ENCODE results near the gene KCNT1. TPM values are rescaled to one million over a fixed set of nuclear protein-coding genes. Genes with fewer than 3 reads are reported as not detected.

The KCNT1 gene
- total RNA-seq, 1 experiment from 2014 or later: not detected

- intact Hi-C loops (cut with micrococcal nuclease; ENCODE audit: unreplicated experiment): no loop called here
- Histone ChIP-seq H3K9me3 (ENCODE audit: low read depth, low read length, poor library complexity, severe bottlenecking) (no peaks in the 10 kb centered on the region), H3K4me3 (ENCODE audit: low read depth, low read length, poor library complexity, severe bottlenecking) (no peak overlapping the region), H3K36me3 (ENCODE audit: insufficient read depth, low read length, poor library complexity, severe bottlenecking) (no peaks in the 10 kb centered on the region), H3K27me3 (replicated peaks; ENCODE audit: insufficient read depth, low read depth, low read length, poor library complexity) (peaks cover 22% of the 10 kb centered on the region), H3K27ac (ENCODE audit: low read depth, low read length, poor library complexity, severe bottlenecking) (no peak overlapping the region), H3K4me1 (ENCODE audit: insufficient read depth, low read length, poor library complexity, severe bottlenecking) (peaks cover 5% of the 10 kb centered on the region)
- no peak for DNase-seq (ENCODE audit: low spot score)
- no TSS peak for BruUV-seq (replicated peaks)
- TF ChIP-seq EZH2 (IDR thresholded peaks at IDR 0.05; ENCODE audit: borderline replicate concordance, low read depth, low read length, poor library complexity, severe bottlenecking): no peak
- TF ChIP-seq CTCF (conservative IDR thresholded peaks at IDR 0.05; ENCODE audit: low read depth, low read length): no peak
- ChIA-PET CTCF (interaction anchor here (0.6 kb wide), 1 partner anchor 826 kb away, joined by 6 read pairs; no protein-coding TSS in a partner anchor), POLR2A (ENCODE audit: low non-redundant PET) (no interaction called here)
These were observed 17.5 kb downstream of the KCNT1 start for GRCh38 chr9:135719472-135719871.

- POLR2A ChIA-PET (ENCODE audit: low non-redundant PET): no interaction called here
These were observed 20.4 kb downstream of the KCNT1 start for GRCh38 chr9:135722365-135722764.

GRCh38 chr9:135724186-135724787 lies 22.3 kb downstream of the KCNT1 start:
- no peak overlapping the region for H3K27ac ChIP-seq (ENCODE audit: low read depth, low read length, poor library complexity, severe bottlenecking)
- ChIA-PET CTCF (no interaction called here), POLR2A (ENCODE audit: low non-redundant PET) (no interaction called here)

More at GRCh38 chr9:135722365-135722764, 20.4 kb downstream of the KCNT1 start:
- intact Hi-C loops (cut with micrococcal nuclease; ENCODE audit: unreplicated experiment): no loop called here
- no peak for TF ChIP-seq EZH2 (IDR thresholded peaks at IDR 0.05; ENCODE audit: borderline replicate concordance, low read depth, low read length, poor library complexity, severe bottlenecking)
- Histone ChIP-seq H3K4me1 (ENCODE audit: insufficient read depth, low read length, poor library complexity, severe bottlenecking) (no peaks in the 10 kb centered on the region), H3K4me3 (ENCODE audit: low read depth, low read length, poor library complexity, severe bottlenecking) (no peak overlapping the region), H3K36me3 (ENCODE audit: insufficient read depth, low read length, poor library complexity, severe bottlenecking) (no peaks in the 10 kb centered on the region), H3K27me3 (replicated peaks; ENCODE audit: insufficient read depth, low read depth, low read length, poor library complexity) (no peaks in the 10 kb centered on the region), H3K27ac (ENCODE audit: low read depth, low read length, poor library complexity, severe bottlenecking) (no peak overlapping the region), H3K9me3 (ENCODE audit: low read depth, low read length, poor library complexity, severe bottlenecking) (no peaks in the 10 kb centered on the region)
- CTCF ChIA-PET: no interaction called here
- BruUV-seq (replicated peaks): no TSS peak
- DNase-seq (ENCODE audit: low spot score): no peak

More at GRCh38 chr9:135724186-135724787, 22.3 kb downstream of the KCNT1 start:
- intact Hi-C loops (cut with micrococcal nuclease; ENCODE audit: unreplicated experiment): no loop called here
- no peak overlapping the region for H3K4me3 ChIP-seq (ENCODE audit: low read depth, low read length, poor library complexity, severe bottlenecking)
- no peak for DNase-seq (ENCODE audit: low spot score)
- no TSS peak for BruUV-seq (replicated peaks)
- TF ChIP-seq CTCF (conservative IDR thresholded peaks at IDR 0.05; ENCODE audit: low read depth, low read length): no peak
- no peak for TF ChIP-seq EZH2 (IDR thresholded peaks at IDR 0.05; ENCODE audit: borderline replicate concordance, low read depth, low read length, poor library complexity, severe bottlenecking)
- H3K27me3 ChIP-seq (replicated peaks; ENCODE audit: insufficient read depth, low read depth, low read length, poor library complexity): no peaks in the 10 kb centered on the region
- H3K9me3 ChIP-seq (ENCODE audit: low read depth, low read length, poor library complexity, severe bottlenecking): no peaks in the 10 kb centered on the region
- no peaks in the 10 kb centered on the region for H3K4me1 ChIP-seq (ENCODE audit: insufficient read depth, low read length, poor library complexity, severe bottlenecking)
- no peaks in the 10 kb centered on the region for H3K36me3 ChIP-seq (ENCODE audit: insufficient read depth, low read length, poor library complexity, severe bottlenecking)
